Sigmoid colon (tissue), 7 donors: ENCODE data around the gene CUL4B. TPM values are rescaled to one million over a fixed set of nuclear protein-coding genes. Genes with fewer than 3 reads are reported as not detected.

Experiments used
- DNase-seq: peaks from one replicate; pipeline ENCODE4 v3.0.0-alpha.2; 2019
- H3K27ac ChIP-seq, 4 donors: fragments of 200-600 bp; sonication (generic); one replicate each; pipeline ENCODE4 v1.5.1; 2016 to 2019; ENCODE audit warnings: mild to moderate bottlenecking in 1 of 4
- H3K27me3 ChIP-seq, 3 donors: fragments of 200-600 bp; sonication (generic); one replicate each; pipeline ENCODE4 v1.5.1; 2019; ENCODE audit warnings: mild to moderate bottlenecking in 1 of 3
- H3K36me3 ChIP-seq, 4 donors: fragments of 200-600 bp; sonication (generic); one replicate each; pipeline ENCODE4 v1.5.1; 2016 to 2019
- H3K4me1 ChIP-seq, 4 donors: fragments of 200-600 bp; sonication (generic); one replicate each; pipeline ENCODE4 v1.5.1; 2017 to 2019
- H3K4me3 ChIP-seq, 4 donors: fragments of 200-600 bp; sonication (generic); one replicate each; pipeline ENCODE4 v1.5.1; 2017 to 2019; ENCODE audit warnings: mild to moderate bottlenecking in 2 of 4, moderate library complexity in 1 of 4
- H3K9me3 ChIP-seq, 4 donors: fragments of 200-600 bp in 3 of 4; sonication (generic) in 3 of 4; one replicate each; pipeline versions ENCODE4 v1.5.1 to v1.6.1; 2013 to 2019
- EP300 ChIP-seq, 4 donors: sonication (generic); formaldehyde crosslinking; IDR thresholded peaks; one replicate each; pipeline ENCODE4 v1.6.1; 2017; ENCODE audit warnings: antibody characterized with exemption in 4 of 4
- POLR2A ChIP-seq, 2 donors: fragments of 450-650 bp; IDR thresholded peaks; one replicate each; pipeline ENCODE4 v1.6.1; 2016; ENCODE audit warnings: antibody characterized with exemption in 2 of 2, mild to moderate bottlenecking in 2 of 2, moderate library complexity in 2 of 2
- POLR2AphosphoS5 ChIP-seq, 4 donors: sonication (generic); formaldehyde crosslinking; IDR thresholded peaks; one replicate each; pipeline ENCODE4 v1.6.1; 2017; ENCODE audit warnings: antibody characterized with exemption in 4 of 4
- WGBS, 2 donors: extraction: QIAGEN DNeasy Blood & Tissue Kit; methylation state at CpG; one replicate each; pipeline ENCODE4 v1.1.7; 2013; 5-methylcytosine and 5-hydroxymethylcytosine counted together
- intact Hi-C: fragments of 100-400 bp; cut with DNase I; formaldehyde crosslinking; loops from one replicate; pipeline ENCODE4 v1.15.1; 2023
- polyA plus RNA-seq, 3 donors: library from polyadenylated mRNA; stranded (reverse); fragments of 200-250 nt; gene quantifications; one replicate each; pipeline ENCODE4 v1.2.3, GENCODE V29; 2013
- total RNA-seq, 4 donors: library from RNA; depleted of rRNA; stranded (reverse); fragments of >200 nt; gene quantifications; one replicate each; pipeline ENCODE4 v1.1.0, GENCODE V29; 2016
- TF ChIP-seq, protein P1 (sequence below), 4 experiments: fragments of 450-650 bp in 3 of 4; fragments of 200-600 bp in 1 of 4; IDR thresholded peaks; one replicate each; pipeline ENCODE4 v1.5.1; 2016 to 2019; ENCODE audit warnings: antibody characterized with exemption in 4 of 4, mild to moderate bottlenecking in 3 of 4, moderate library complexity in 2 of 4
- donor health status: healthy with polysubstance abuse.
- donor health status: Bipolar disorder and iron deficiency.
- donor health status: healthy.

The CUL4B gene
- total and polyA plus RNA-seq, 7 donors: 13.8 to 62.0 (median 46.2) TPM

DNA sequence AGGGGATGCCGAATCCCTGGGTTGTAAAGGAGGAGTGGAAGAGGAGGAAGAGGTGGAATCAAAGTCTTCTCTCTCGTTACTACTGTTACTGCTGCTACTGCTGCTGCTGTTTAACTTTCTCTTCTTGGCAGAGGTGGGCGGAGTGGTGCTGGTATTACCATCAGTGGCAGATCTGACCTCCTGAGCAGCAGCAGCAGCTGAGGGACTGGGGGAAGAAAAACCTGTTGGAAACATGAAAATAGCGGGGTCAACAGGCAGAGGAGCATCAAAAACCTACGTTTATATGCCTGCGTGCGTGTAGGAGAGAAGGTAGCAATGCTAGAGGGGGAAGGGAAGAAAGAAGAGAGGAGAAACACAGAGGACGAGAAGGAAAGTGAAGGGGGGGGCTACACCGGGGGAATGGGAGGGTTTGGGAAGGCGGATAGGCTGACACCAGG lies 339 bp downstream of the CUL4B start:
- intact Hi-C loops: loop anchor here (1.0 to 2.0 kb wide), 2 partner anchors 44 to 70 kb away; partner anchors contain the start of genes C1GALT1C1 and MCTS1
- H3K36me3 ChIP-seq: peaks cover 0 to 3% (median 0%) of the 10 kb centered on the region in 4 donors
- no peaks in the 10 kb centered on the region for H3K9me3 ChIP-seq
- TF ChIP-seq POLR2AphosphoS5 (IDR thresholded peaks at IDR 0.05) (no peak), POLR2A (IDR thresholded peaks at IDR 0.05) (no peak), EP300 (IDR thresholded peaks at IDR 0.05) (no peak)
- TF ChIP-seq, protein P1, sequence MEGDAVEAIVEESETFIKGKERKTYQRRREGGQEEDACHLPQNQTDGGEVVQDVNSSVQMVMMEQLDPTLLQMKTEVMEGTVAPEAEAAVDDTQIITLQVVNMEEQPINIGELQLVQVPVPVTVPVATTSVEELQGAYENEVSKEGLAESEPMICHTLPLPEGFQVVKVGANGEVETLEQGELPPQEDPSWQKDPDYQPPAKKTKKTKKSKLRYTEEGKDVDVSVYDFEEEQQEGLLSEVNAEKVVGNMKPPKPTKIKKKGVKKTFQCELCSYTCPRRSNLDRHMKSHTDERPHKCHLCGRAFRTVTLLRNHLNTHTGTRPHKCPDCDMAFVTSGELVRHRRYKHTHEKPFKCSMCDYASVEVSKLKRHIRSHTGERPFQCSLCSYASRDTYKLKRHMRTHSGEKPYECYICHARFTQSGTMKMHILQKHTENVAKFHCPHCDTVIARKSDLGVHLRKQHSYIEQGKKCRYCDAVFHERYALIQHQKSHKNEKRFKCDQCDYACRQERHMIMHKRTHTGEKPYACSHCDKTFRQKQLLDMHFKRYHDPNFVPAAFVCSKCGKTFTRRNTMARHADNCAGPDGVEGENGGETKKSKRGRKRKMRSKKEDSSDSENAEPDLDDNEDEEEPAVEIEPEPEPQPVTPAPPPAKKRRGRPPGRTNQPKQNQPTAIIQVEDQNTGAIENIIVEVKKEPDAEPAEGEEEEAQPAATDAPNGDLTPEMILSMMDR (IDR thresholded peaks at IDR 0.05): no peak
- WGBS, 2 donors: 0 to 1% methylated on average over 10 of the region's 10 CpGs
- peak overlapping the region; percentile 95 to 98 (median 96) for H3K27ac ChIP-seq
- H3K27me3 ChIP-seq: no peaks in the 10 kb centered on the region
- peak; percentile 67 for DNase-seq
- peak overlapping the region; percentile 60 to 65 (median 62) for H3K4me3 ChIP-seq
- peaks cover 0 to 26% (median 5%) of the 10 kb centered on the region in 4 donors for H3K4me1 ChIP-seq

GRCh38 chrX:120559804-120560203 lies 958 bp downstream of the CUL4B start:
- Histone ChIP-seq H3K27me3 (no peaks in the 10 kb centered on the region), H3K9me3 (no peaks in the 10 kb centered on the region), H3K36me3 (peaks cover 0 to 3% (median 0%) of the 10 kb centered on the region in 4 donors), H3K27ac (peak overlapping the region; percentile 95 to 98 (median 96)), H3K4me1 (peaks cover 0 to 26% (median 5%) of the 10 kb centered on the region in 4 donors), H3K4me3 (peak overlapping the region; percentile 60 to 65 (median 62))
- intact Hi-C loops: loop anchor here (1.0 to 2.0 kb wide), 2 partner anchors 45 to 70 kb away; partner anchors contain the start of genes C1GALT1C1 and MCTS1
- 0% methylated on average over 7 of the region's 7 CpGs for WGBS, 2 donors
- TF ChIP-seq, protein P1 (IDR thresholded peaks at IDR 0.05): no peak
- TF ChIP-seq POLR2A (IDR thresholded peaks at IDR 0.05) (no peak), POLR2AphosphoS5 (IDR thresholded peaks at IDR 0.05) (no peak)
- DNase-seq: no peak

DNA sequence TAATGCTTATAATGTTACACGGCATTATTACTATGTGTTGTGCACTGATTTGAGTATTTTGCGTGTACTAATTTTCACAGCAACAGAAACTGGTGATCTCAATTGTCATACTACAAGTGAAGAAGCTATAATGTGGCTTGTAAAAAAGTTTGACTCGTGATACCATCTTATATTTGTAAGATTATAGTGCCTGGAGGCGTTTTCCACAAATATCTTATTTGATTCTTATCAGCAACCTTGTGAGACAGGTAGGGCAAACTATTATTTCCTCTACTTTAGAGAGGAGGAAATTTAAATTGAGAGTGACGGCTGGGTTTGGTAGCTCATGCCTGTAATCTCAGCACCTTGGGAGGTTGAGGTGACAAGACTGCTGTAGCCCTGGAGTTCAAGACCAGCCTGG lies 4.5 kb downstream of the CUL4B start:
- no peak for TF ChIP-seq POLR2A (IDR thresholded peaks at IDR 0.05)
- TF ChIP-seq EP300 (IDR thresholded peaks at IDR 0.05): no peak
- TF ChIP-seq, protein P1 (IDR thresholded peaks at IDR 0.05): no peak
- no peak for TF ChIP-seq POLR2AphosphoS5 (IDR thresholded peaks at IDR 0.05)

GRCh38 chrX:120549483-120550452 lies 11.0 kb downstream of the CUL4B start:
- Histone ChIP-seq H3K9me3 (no peaks in the 10 kb centered on the region), H3K27ac (peak overlapping the region in 2 of 4 donors; percentile 23 to 51), H3K36me3 (peaks cover 0 to 7% (median 0%) of the 10 kb centered on the region in 4 donors), H3K4me1 (peaks cover 0 to 5% (median 0%) of the 10 kb centered on the region in 4 donors), H3K27me3 (no peaks in the 10 kb centered on the region), H3K4me3 (no peak overlapping the region)
- intact Hi-C loops: no loop called here
- WGBS, 2 donors: 81 to 85% methylated on average over 12 of the region's 12 CpGs
- TF ChIP-seq EP300 (IDR thresholded peaks at IDR 0.05) (no peak), POLR2AphosphoS5 (IDR thresholded peaks at IDR 0.05) (no peak)
- DNase-seq: no peak

More for the DNA sequence above, 4.5 kb downstream of the CUL4B start:
- no peak overlapping the region for H3K4me3 ChIP-seq
- peaks cover 0 to 16% (median 0%) of the 10 kb centered on the region in 4 donors for H3K4me1 ChIP-seq
- H3K9me3 ChIP-seq: no peaks in the 10 kb centered on the region
- H3K27ac ChIP-seq: no peak overlapping the region
- DNase-seq: no peak
- intact Hi-C loops: no loop called here
- peaks cover 0 to 3% (median 0%) of the 10 kb centered on the region in 4 donors for H3K36me3 ChIP-seq
- H3K27me3 ChIP-seq: no peaks in the 10 kb centered on the region
- 70 to 78% methylated on average over 5 of the region's 5 CpGs for WGBS, 2 donors

DNA sequence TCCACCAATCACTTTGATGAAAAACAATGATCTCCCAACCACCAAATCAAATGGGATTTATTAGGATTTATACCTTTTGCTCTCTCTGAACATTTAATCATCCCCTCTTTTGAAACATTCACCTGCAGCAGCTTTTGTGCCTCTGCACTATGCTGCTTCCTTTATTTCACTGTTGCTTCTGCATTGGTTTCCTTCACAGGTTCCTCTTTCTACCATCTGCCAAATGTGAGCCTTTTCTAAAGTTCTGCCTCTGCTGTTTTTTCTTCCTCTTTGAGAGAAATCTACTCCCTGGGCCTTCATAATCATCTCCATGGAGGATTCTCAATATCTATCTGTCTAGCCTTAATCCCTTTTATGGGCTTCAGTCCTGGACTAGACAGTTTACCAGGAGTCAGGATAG lies 24.7 kb downstream of the CUL4B start:
- no peak for DNase-seq
- no peaks in the 10 kb centered on the region for H3K9me3 ChIP-seq
- no peaks in the 10 kb centered on the region for H3K4me1 ChIP-seq
- H3K4me3 ChIP-seq: no peak overlapping the region
- no peaks in the 10 kb centered on the region for H3K27me3 ChIP-seq
- TF ChIP-seq POLR2A (IDR thresholded peaks at IDR 0.05): no peak
- TF ChIP-seq POLR2AphosphoS5 (IDR thresholded peaks at IDR 0.05): no peak
- TF ChIP-seq, protein P1 (IDR thresholded peaks at IDR 0.05): no peak
- no peak for TF ChIP-seq EP300 (IDR thresholded peaks at IDR 0.05)
- H3K36me3 ChIP-seq: peaks cover 0 to 94% (median 11%) of the 10 kb centered on the region in 4 donors
- intact Hi-C loops: no loop called here
- no peak overlapping the region for H3K27ac ChIP-seq
